ENCODE results near the gene KYAT1.

Gene KYAT1

GRCh38 chr9:128881884-128882676, at the start of gene KYAT1, which contains the start of gene LRRC8A:
TSS of gene KYAT1 (minus strand) at chr9:128881950. CDS start at chr9:128845405, 36,545 bp downstream.
TSS of gene LRRC8A (plus strand) at chr9:128882133. CDS start at chr9:128907165, 25,032 bp downstream.
- DNase-seq (ENCODE audit: low read depth in 2 of 2) = peak; percentile 97 to 98

- no peak for DNase-seq (ENCODE audit: low read depth in 2 of 2)
These were observed 47.8 kb upstream of the KYAT1 start for GRCh38 chr9:128929560-128929959.

- DNase-seq (ENCODE audit: low read depth in 2 of 2) = no peak
These were observed 46.9 kb upstream of the KYAT1 start for GRCh38 chr9:128928624-128929023.

GRCh38 chr9:128927731-128928411, 46.1 kb upstream of the KYAT1 start:
- no peak for DNase-seq (ENCODE audit: low read depth in 2 of 2)

- no peak for DNase-seq (ENCODE audit: low read depth in 2 of 2)
These were observed 41.7 kb upstream of the KYAT1 start for GRCh38 chr9:128923493-128923883.

GRCh38 chr9:128921881-128922763, 40.4 kb upstream of the KYAT1 start:
- no peak for DNase-seq (ENCODE audit: low read depth in 2 of 2)

GRCh38 chr9:128920381-128921058, 38.8 kb upstream of the KYAT1 start, which contains the start of gene PHYHD1:
TSS of gene PHYHD1 (plus strand) at chr9:128920982. CDS start at chr9:128922324, 1,342 bp downstream.
- no peak for DNase-seq (ENCODE audit: low read depth in 2 of 2)

GRCh38 chr9:128919402-128920089, 37.8 kb upstream of the KYAT1 start:
- no peak for DNase-seq (ENCODE audit: low read depth in 2 of 2)

- no peak for DNase-seq (ENCODE audit: low read depth in 2 of 2)
These were observed 37.2 kb upstream of the KYAT1 start for GRCh38 chr9:128918921-128919320.

GRCh38 chr9:128917151-128917849, 35.5 kb upstream of the KYAT1 start:
- DNase-seq (ENCODE audit: low read depth in 2 of 2) = no peak

GRCh38 chr9:128916745-128917144, 35.0 kb upstream of the KYAT1 start:
- no peak for DNase-seq (ENCODE audit: low read depth in 2 of 2)

- no peak for DNase-seq (ENCODE audit: low read depth in 2 of 2)
These were observed 34.5 kb upstream of the KYAT1 start for GRCh38 chr9:128916204-128916603.

GRCh38 chr9:128913995-128914772, 32.4 kb upstream of the KYAT1 start:
- no peak for DNase-seq (ENCODE audit: low read depth in 2 of 2)

GRCh38 chr9:128913048-128913900, 31.5 kb upstream of the KYAT1 start:
- no peak for DNase-seq (ENCODE audit: low read depth in 2 of 2)

- DNase-seq (ENCODE audit: low read depth in 2 of 2) = no peak
These were observed 30.6 kb upstream of the KYAT1 start for GRCh38 chr9:128912270-128912853.

GRCh38 chr9:128911529-128912035, 29.8 kb upstream of the KYAT1 start:
- no peak for DNase-seq (ENCODE audit: low read depth in 2 of 2)

- no peak for DNase-seq (ENCODE audit: low read depth in 2 of 2)
These were observed 29.2 kb upstream of the KYAT1 start for GRCh38 chr9:128910906-128911305.

- no peak for DNase-seq (ENCODE audit: low read depth in 2 of 2)
These were observed 28.1 kb upstream of the KYAT1 start for GRCh38 chr9:128909859-128910258.

All from stimulated activated CD8-positive, alpha-beta memory T cell treated with anti-CD3 and anti-CD28 coated beads, Interleukin-7, amount 100 ng/mL, for 1 hour (primary cell).